Esophagus squamous epithelium (tissue), 5 donors: ENCODE measurements around the gene KNDC1. TPM values are rescaled to one million over a fixed set of nuclear protein-coding genes. Genes with fewer than 3 reads are reported as not detected.

ENCODE experiments used
- DNase-seq: peaks from one replicate; lab custom pipeline; 2025; lab: John Stamatoyannopoulos, UW
- H3K27ac ChIP-seq, 4 donors: fragments of 200-600 bp; sonication (generic); one replicate each; pipeline ENCODE4 v1.5.1; 2016 to 2019; ENCODE audit warnings: mild to moderate bottlenecking in 1 of 4
- H3K27me3 ChIP-seq, 4 donors: fragments of 200-600 bp; sonication (generic); 1 replicate in 3 of 4; 2 replicates in 1 of 4; pipeline versions ENCODE4 v1.5.1 to v1.6.0; 2017 to 2021; ENCODE audit warnings: antibody characterized with exemption in 1 of 4
- H3K36me3 ChIP-seq, 3 donors: fragments of 200-600 bp; sonication (generic); one replicate each; pipeline ENCODE4 v1.5.1; 2016 to 2019
- H3K4me1 ChIP-seq, 3 donors: fragments of 200-600 bp; sonication (generic); one replicate each; pipeline ENCODE4 v1.5.1; 2017 to 2019
- H3K4me3 ChIP-seq, 4 donors: fragments of 200-600 bp; sonication (generic); 1 replicate in 3 of 4; 2 replicates in 1 of 4; pipeline ENCODE4 v1.5.1; 2016 to 2019; ENCODE audit warnings: mild to moderate bottlenecking in 2 of 4, moderate library complexity in 1 of 4
- H3K9me3 ChIP-seq, 3 donors: fragments of 200-600 bp; sonication (generic); one replicate each; pipeline ENCODE4 v1.5.1; 2016 to 2019
- POLR2A ChIP-seq, 4 donors: fragments of 450-650 bp; IDR thresholded peaks; one replicate each; pipeline ENCODE4 v1.6.1; 2017; ENCODE audit warnings: antibody characterized with exemption in 4 of 4, mild to moderate bottlenecking in 4 of 4, moderate library complexity in 3 of 4
- WGBS, 2 donors: methylation state at CpG; one replicate each; pipeline ENCODE4 v1.1.5; 2018; 5-methylcytosine and 5-hydroxymethylcytosine counted together
- intact Hi-C: fragments of 100-400 bp; cut with DNase I; formaldehyde crosslinking; loops from one replicate; pipeline ENCODE4 v1.15.0; 2022
- total RNA-seq, 4 donors: library from RNA; depleted of rRNA; stranded (reverse); fragments of >200 nt; gene quantifications; one replicate each; pipeline ENCODE4 v1.1.0, GENCODE V29; 2016
- TF ChIP-seq, protein P1 (sequence below), 6 experiments: fragments of 450-650 bp in 4 of 6; fragments of 200-600 bp in 2 of 6; sonication (generic) in 2 of 6; IDR thresholded peaks; one replicate each; pipeline ENCODE4 v1.5.1; 2016 to 2019; ENCODE audit warnings: antibody characterized with exemption in 6 of 6, mild to moderate bottlenecking in 4 of 6, moderate library complexity in 4 of 6
- donor health status: DM: yes; HTN: yes; CAD: no.

Gene KNDC1
- total RNA-seq, 4 donors from 2014 or later = 0.19 to 0.64 (median 0.53) TPM; not detected in 1

DNA sequence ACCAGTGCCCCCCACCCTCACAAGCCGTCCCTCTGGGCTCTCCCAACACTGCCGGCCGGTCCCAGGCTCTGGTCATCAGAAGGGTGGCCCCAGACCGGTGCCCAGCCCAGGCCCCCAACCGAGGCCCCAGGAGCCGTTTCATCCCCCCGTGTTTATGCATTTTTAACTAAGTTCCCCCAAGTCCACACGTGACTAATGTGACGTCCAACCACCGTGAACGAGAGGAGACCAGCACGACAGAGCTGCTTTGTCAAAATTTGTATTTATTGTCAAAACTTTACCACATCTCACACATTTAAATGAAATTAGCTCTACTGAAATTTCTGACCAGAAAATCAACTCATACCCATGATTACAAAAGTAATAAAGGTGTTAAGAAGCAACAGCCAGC, 86.2 kb downstream of the KNDC1 start:
- no peak overlapping the region for H3K27ac ChIP-seq
- TF ChIP-seq, protein P1, sequence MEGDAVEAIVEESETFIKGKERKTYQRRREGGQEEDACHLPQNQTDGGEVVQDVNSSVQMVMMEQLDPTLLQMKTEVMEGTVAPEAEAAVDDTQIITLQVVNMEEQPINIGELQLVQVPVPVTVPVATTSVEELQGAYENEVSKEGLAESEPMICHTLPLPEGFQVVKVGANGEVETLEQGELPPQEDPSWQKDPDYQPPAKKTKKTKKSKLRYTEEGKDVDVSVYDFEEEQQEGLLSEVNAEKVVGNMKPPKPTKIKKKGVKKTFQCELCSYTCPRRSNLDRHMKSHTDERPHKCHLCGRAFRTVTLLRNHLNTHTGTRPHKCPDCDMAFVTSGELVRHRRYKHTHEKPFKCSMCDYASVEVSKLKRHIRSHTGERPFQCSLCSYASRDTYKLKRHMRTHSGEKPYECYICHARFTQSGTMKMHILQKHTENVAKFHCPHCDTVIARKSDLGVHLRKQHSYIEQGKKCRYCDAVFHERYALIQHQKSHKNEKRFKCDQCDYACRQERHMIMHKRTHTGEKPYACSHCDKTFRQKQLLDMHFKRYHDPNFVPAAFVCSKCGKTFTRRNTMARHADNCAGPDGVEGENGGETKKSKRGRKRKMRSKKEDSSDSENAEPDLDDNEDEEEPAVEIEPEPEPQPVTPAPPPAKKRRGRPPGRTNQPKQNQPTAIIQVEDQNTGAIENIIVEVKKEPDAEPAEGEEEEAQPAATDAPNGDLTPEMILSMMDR (IDR thresholded peaks at IDR 0.05) = no peak
- no peak for TF ChIP-seq POLR2A (IDR thresholded peaks at IDR 0.05)
- H3K27me3 ChIP-seq = peaks cover 0 to 98% (median 4%) of the 10 kb centered on the region in 4 donors
- peaks cover 0 to 14% (median 0%) of the 10 kb centered on the region in 3 donors for H3K4me1 ChIP-seq
- intact Hi-C loops = no loop called here
- 47 to 54% methylated on average over 6 to 11 of the region's 12 CpGs for WGBS, 2 donors
- H3K4me3 ChIP-seq = no peak overlapping the region
- H3K36me3 ChIP-seq = no peaks in the 10 kb centered on the region
- no peak for DNase-seq
- H3K9me3 ChIP-seq = no peaks in the 10 kb centered on the region

DNA sequence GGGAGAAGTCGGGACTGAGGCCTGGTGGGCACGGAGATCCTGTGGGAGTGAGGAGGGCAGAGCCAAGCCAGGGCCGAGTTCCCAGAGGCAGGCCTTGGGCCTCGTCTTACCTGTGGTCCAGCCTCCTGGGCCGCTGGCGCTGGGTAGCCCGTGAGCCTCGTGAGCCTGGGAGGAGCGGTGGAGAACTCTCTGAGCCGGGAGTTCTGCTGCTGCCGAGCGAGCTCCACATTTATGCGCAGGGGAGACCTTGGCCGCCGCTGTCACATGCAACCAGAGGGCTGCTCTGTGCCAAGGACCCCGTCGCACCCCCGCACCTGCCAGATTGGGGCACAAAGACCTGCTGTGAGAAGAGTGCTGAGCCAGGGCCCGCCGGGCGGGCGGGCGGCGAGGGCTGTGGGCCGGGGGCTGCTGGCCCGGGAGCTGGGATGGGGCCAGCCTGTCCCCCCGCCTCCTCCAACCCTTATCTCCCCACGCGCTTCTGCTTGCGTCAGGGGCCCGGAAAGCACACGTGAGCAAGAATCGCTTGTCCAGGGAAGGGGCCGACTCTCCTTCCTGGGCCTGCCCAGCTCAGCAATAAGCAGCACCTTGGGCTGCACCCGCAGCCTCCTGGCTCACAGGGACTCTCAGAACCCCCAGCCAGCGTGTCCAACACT, 87.8 kb downstream of the KNDC1 start:
- peaks cover 0 to 4% (median 0%) of the 10 kb centered on the region in 3 donors for H3K4me1 ChIP-seq
- DNase-seq = no peak
- peaks cover 0 to 93% (median 4%) of the 10 kb centered on the region in 4 donors for H3K27me3 ChIP-seq
- WGBS, 2 donors = 65 to 67% methylated on average over 1 to 4 of the region's 36 CpGs
- no peaks in the 10 kb centered on the region for H3K36me3 ChIP-seq
- no peak overlapping the region for H3K4me3 ChIP-seq
- intact Hi-C loops = no loop called here
- no peak overlapping the region for H3K27ac ChIP-seq
- no peaks in the 10 kb centered on the region for H3K9me3 ChIP-seq
- TF ChIP-seq, protein P1 (IDR thresholded peaks at IDR 0.05) = no peak
- no peak for TF ChIP-seq POLR2A (IDR thresholded peaks at IDR 0.05)

DNA sequence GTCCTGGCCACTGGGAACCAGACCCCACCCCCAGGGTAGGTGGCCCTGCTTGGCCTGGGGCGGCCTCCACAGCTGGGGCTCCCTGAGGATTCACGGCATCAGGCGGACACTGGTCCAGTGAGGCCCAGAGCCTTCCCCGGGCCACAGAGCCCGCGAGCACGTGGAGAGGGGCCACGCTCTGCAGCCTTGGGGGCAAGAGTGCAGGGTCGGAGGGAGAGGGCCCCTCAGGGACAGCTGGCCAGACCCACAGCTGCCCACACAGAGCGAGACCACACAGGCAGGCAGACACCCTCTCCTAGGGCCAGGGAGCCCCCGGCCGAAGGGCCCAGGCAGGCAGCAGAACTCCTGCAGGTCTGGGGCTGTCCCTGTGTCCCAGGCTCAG, 88.3 kb downstream of the KNDC1 start:
- Histone ChIP-seq H3K9me3 (no peaks in the 10 kb centered on the region), H3K4me1 (peaks cover 0 to 4% (median 0%) of the 10 kb centered on the region in 3 donors), H3K27me3 (peaks cover 0 to 87% (median 4%) of the 10 kb centered on the region in 4 donors), H3K36me3 (no peaks in the 10 kb centered on the region), H3K4me3 (no peak overlapping the region), H3K27ac (no peak overlapping the region)
- intact Hi-C loops = no loop called here
- WGBS, 2 donors = no CpG with 5 or more reads among the region's 12 CpGs
- no peak for TF ChIP-seq POLR2A (IDR thresholded peaks at IDR 0.05)
- TF ChIP-seq, protein P1 (IDR thresholded peaks at IDR 0.05) = no peak
- no peak for DNase-seq

DNA sequence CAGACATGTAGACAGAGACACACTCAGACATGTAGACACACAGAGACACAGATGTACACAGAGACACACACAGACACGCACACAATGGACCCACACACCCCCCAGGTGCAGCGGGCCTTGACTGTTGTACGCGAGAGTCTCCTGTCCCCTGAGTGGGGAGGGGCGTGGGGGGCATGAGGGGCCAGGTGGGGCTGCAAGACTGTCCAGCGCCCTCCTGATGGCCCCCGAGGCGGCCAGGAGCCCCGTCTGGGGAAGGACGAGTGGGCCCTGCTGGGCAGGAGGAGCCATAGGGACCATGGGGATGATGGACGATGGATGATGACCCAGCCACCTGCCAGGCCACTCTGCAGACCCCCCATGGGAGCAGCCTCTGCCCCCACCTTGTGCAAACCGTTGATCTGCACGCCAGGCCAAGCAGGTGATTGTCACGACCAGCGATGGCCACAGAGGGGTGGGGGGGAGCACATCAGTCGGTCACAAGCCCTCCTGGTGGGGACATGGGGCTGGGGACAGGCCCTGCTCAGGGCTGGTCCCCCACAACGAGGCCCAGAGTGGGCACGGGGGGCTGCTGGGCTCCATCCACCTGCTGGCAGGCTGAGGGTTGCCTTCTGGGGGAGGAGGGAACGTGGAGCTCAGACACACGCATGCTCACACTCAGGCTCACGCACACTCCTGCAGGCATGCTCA, 89.2 kb downstream of the KNDC1 start:
- WGBS, 2 donors = 16 to 66% methylated on average over 5 to 12 of the region's 21 CpGs
- no peak for DNase-seq
- Histone ChIP-seq H3K4me3 (no peak overlapping the region), H3K9me3 (no peaks in the 10 kb centered on the region), H3K27ac (no peak overlapping the region), H3K4me1 (peaks cover 0 to 4% (median 0%) of the 10 kb centered on the region in 3 donors), H3K27me3 (peaks cover 0 to 85% (median 4%) of the 10 kb centered on the region in 4 donors), H3K36me3 (no peaks in the 10 kb centered on the region)
- TF ChIP-seq POLR2A (IDR thresholded peaks at IDR 0.05) = no peak
- TF ChIP-seq, protein P1 (IDR thresholded peaks at IDR 0.05) = no peak
- intact Hi-C loops = no loop called here
